ENCODE data around the gene CD68. TPM values are rescaled to one million over a fixed set of nuclear protein-coding genes. Genes with fewer than 3 reads are reported as not detected.
A peak's percentile ranks its signal among the peaks of the same experiment; 100 is the strongest.

CD68 gene
- total RNA-seq, 2 donors from 2014 or later, result 4.3 to 14.8 TPM

GRCh38 chr17:7574176-7574953 lies 5.1 kb upstream of the CD68 start:
- Histone ChIP-seq H3K9me3 (no peaks in the 10 kb centered on the region), H3K27ac (peak overlapping the region; percentile 90 to 99 (median 98)), H3K36me3 (replicated peaks in 1 of 2; ENCODE audit: insufficient read depth in 1 of 2, low read depth in 2 of 2) (peaks cover 37 to 39% of the 10 kb centered on the region in 2 donors), H3K27me3 (no peaks in the 10 kb centered on the region), H3K4me3 (peak overlapping the region; percentile 88 to 98), H3K4me1 (peaks cover 38% of the 10 kb centered on the region)
- intact Hi-C loops (cut with DNase I), result no loop called here
- WGBS, 2 donors, result 18 to 23% methylated on average over 14 to 15 of the region's 15 CpGs
- TF ChIP-seq CTCF (IDR thresholded peaks at IDR 0.05), result no peak
- no peak for TF ChIP-seq POLR2A (IDR thresholded peaks at IDR 0.05)
- ATAC-seq (no peak), DNase-seq (no peak)

GRCh38 chr17:7575481-7575883 lies 4.0 kb upstream of the CD68 start:
- TF ChIP-seq CTCF (IDR thresholded peaks at IDR 0.05) (no peak), POLR2A (IDR thresholded peaks at IDR 0.05) (no peak)
- 74% methylated on average over 1 of the region's 1 CpG; no CpG with 5 or more reads in 1 of the 2 donors for WGBS, 2 donors
- Histone ChIP-seq H3K36me3 (replicated peaks in 1 of 2; ENCODE audit: insufficient read depth in 1 of 2, low read depth in 2 of 2) (peaks cover 36 to 37% of the 10 kb centered on the region in 2 donors), H3K4me1 (peaks cover 48% of the 10 kb centered on the region), H3K9me3 (no peaks in the 10 kb centered on the region), H3K27ac (peak overlapping the region in 2 of 4 donors; percentile 97 to 99), H3K27me3 (no peaks in the 10 kb centered on the region), H3K4me3 (no peak overlapping the region)
- intact Hi-C loops (cut with DNase I), result no loop called here
- ATAC-seq (no peak), DNase-seq (no peak)

- ATAC-seq (no peak), DNase-seq (no peak)
- H3K4me1 ChIP-seq, result peaks cover 48% of the 10 kb centered on the region
- peak overlapping the region in 1 of 4 donors; percentile 99 for H3K27ac ChIP-seq
- no peaks in the 10 kb centered on the region for H3K27me3 ChIP-seq
- no peak overlapping the region for H3K4me3 ChIP-seq
- intact Hi-C loops (cut with DNase I), result no loop called here
- TF ChIP-seq CTCF (IDR thresholded peaks at IDR 0.05), result no peak
- no peak for TF ChIP-seq POLR2A (IDR thresholded peaks at IDR 0.05)
- H3K9me3 ChIP-seq, result no peaks in the 10 kb centered on the region
- whole genome bisulfite sequencing, 2 donors, result 66 to 77% methylated on average over 7 of the region's 7 CpGs
- H3K36me3 ChIP-seq (replicated peaks in 1 of 2; ENCODE audit: insufficient read depth in 1 of 2, low read depth in 2 of 2), result peaks cover 36 to 37% of the 10 kb centered on the region in 2 donors
Measured at GRCh38 chr17:7575959-7576358, 3.5 kb upstream of the CD68 start.

- H3K9me3 ChIP-seq, result no peaks in the 10 kb centered on the region
- no peak overlapping the region for H3K4me3 ChIP-seq
- WGBS, 2 donors, result 74 to 84% methylated on average over 12 to 14 of the region's 14 CpGs
- H3K27ac ChIP-seq, result no peak overlapping the region
- DNase-seq (no peak), ATAC-seq (no peak)
- intact Hi-C loops (cut with DNase I), result no loop called here
- TF ChIP-seq POLR2A (IDR thresholded peaks at IDR 0.05), result no peak
- no peak for TF ChIP-seq CTCF (IDR thresholded peaks at IDR 0.05)
- peaks cover 48% of the 10 kb centered on the region for H3K4me1 ChIP-seq
- H3K36me3 ChIP-seq (replicated peaks in 1 of 2; ENCODE audit: insufficient read depth in 1 of 2, low read depth in 2 of 2), result peaks cover 36 to 37% of the 10 kb centered on the region in 2 donors
- H3K27me3 ChIP-seq, result no peaks in the 10 kb centered on the region
Measured at GRCh38 chr17:7576432-7576937, 3.0 kb upstream of the CD68 start.
